ENCODE data around the gene NUTF2. TPM values are rescaled to one million over a fixed set of nuclear protein-coding genes. Genes with fewer than 3 reads are reported as not detected.

Gene NUTF2
- total and polyA plus RNA-seq, 2 of the 4 experiments (the other 2 are of a cell fraction): 42.7 to 361 TPM

- Histone ChIP-seq H2BK5ac (ENCODE audit: low read depth, low read length, poor library complexity, severe bottlenecking) (no peak overlapping the region), H3K4me1 (ENCODE audit: control insufficient read depth, insufficient read depth, low read length) (peaks cover 4% of the 10 kb centered on the region; the same call in 1 of the 2 replicates), H3K79me1 (ENCODE audit: low read depth in 1 of 2, low read length in 2 of 2) (peaks cover 0 to 5% of the 10 kb centered on the region in 2 experiments; a peak in 2 of 4 replicates), H2AK5ac (ENCODE audit: low read depth, low read length) (no peak overlapping the region), H4K20me1 (ENCODE audit: insufficient read depth, low read length) (peaks cover 32% of the 10 kb centered on the region), H3K4ac (ENCODE audit: low read depth, low read length) (no peak overlapping the region), H3K4me2 (ENCODE audit: low read depth, low read length) (no peak overlapping the region), H3K56ac (ENCODE audit: extremely low read depth, insufficient read depth, low read length) (no peak overlapping the region), H2BK15ac (ENCODE audit: low read depth, low read length) (no peak overlapping the region), H4K5ac (ENCODE audit: low read depth, low read length) (no peak overlapping the region), H3K27me3 (ENCODE audit: control insufficient read depth, insufficient read depth, low read length) (no peaks in the 10 kb centered on the region), H3K23ac (ENCODE audit: low read depth, low read length) (no peak overlapping the region), H3K36me3 (ENCODE audit: control insufficient read depth, insufficient read depth, low read length) (peaks cover 29% of the 10 kb centered on the region), H3K18ac (ENCODE audit: low read depth, low read length) (no peak overlapping the region), H3K27ac (ENCODE audit: insufficient read depth, low read length) (no peak overlapping the region), H4K8ac (ENCODE audit: low read depth in 2 of 2, low read length in 2 of 2) (no peak overlapping the region), H2BK120ac (ENCODE audit: low read depth, low read length) (no peak overlapping the region), H4K91ac (ENCODE audit: insufficient read depth, low read depth, low read length) (no peak overlapping the region), H3K9ac (ENCODE audit: low read depth, low read length) (no peak overlapping the region), H2AFZ (replicated peaks; ENCODE audit: low read length, poor library complexity) (no peak overlapping the region), H3K14ac (replicated peaks; ENCODE audit: low read depth, low read length) (no peak overlapping the region), H3K9me3 (ENCODE audit: control insufficient read depth, insufficient read depth, low read length) (no peaks in the 10 kb centered on the region), H3K9me1 (ENCODE audit: insufficient read depth, low read length) (no peaks in the 10 kb centered on the region), H3K4me3 (ENCODE audit: insufficient read depth, low read depth, low read length) (no peak overlapping the region), H2AK9ac (replicated peaks; ENCODE audit: low read depth, low read length, poor library complexity) (no peak overlapping the region), H2BK20ac (ENCODE audit: low read depth, low read length) (no peak overlapping the region)
- CTCF ChIA-PET: no interaction called here
- in situ Hi-C loops (cut with MboI; ENCODE audit: low sequenced_read_pairs): no loop called here
- POLR2A ChIA-PET (ENCODE audit: unreplicated experiment): no interaction called here
- DNase-seq: no peak
- WGBS, 2 experiments (ENCODE audit: extremely low coverage in 2 of 2, insufficient read length in 1 of 2): no CpG with 5 or more reads among the region's 5 CpGs
- dilution Hi-C loops (cut with HindIII; ENCODE audit: low sequenced_read_pairs, unreplicated experiment): no loop called here
- no peak for TF ChIP-seq MAFK (IDR thresholded peaks at IDR 0.05; ENCODE audit: low read depth, low read length)
- TF ChIP-seq CTCF (conservative IDR thresholded peaks at IDR 0.05; ENCODE audit: low read depth, low read length): no peak
- TF ChIP-seq MXI1 (IDR thresholded peaks at IDR 0.05; ENCODE audit: borderline replicate concordance, low read depth, low read length): no peak
- TF ChIP-seq MAZ (IDR thresholded peaks at IDR 0.05; ENCODE audit: borderline replicate concordance, low read depth, low read length): no peak
- no peak for TF ChIP-seq NFE2L2 (IDR thresholded peaks at IDR 0.05; ENCODE audit: low read depth, low read length)
- TF ChIP-seq, protein P1, sequence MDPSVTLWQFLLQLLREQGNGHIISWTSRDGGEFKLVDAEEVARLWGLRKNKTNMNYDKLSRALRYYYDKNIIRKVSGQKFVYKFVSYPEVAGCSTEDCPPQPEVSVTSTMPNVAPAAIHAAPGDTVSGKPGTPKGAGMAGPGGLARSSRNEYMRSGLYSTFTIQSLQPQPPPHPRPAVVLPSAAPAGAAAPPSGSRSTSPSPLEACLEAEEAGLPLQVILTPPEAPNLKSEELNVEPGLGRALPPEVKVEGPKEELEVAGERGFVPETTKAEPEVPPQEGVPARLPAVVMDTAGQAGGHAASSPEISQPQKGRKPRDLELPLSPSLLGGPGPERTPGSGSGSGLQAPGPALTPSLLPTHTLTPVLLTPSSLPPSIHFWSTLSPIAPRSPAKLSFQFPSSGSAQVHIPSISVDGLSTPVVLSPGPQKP (IDR thresholded peaks at IDR 0.05; ENCODE audit: borderline replicate concordance, low read depth, low read length): no peak
- no peak for TF ChIP-seq POLR2A (IDR thresholded peaks at IDR 0.05; ENCODE audit: low read depth, low read length)
- no peak for TF ChIP-seq USF2 (IDR thresholded peaks at IDR 0.05; ENCODE audit: low read depth, low read length)
- no peak for TF ChIP-seq RCOR1 (IDR thresholded peaks at IDR 0.05; ENCODE audit: insufficient replicate concordance, low read length)
- no peak for TF ChIP-seq SMC3 (IDR thresholded peaks at IDR 0.05; ENCODE audit: low read depth, low read length)
- TF ChIP-seq FOS (IDR thresholded peaks at IDR 0.05; ENCODE audit: low read depth, low read length): no peak
- TF ChIP-seq CEBPB (IDR thresholded peaks at IDR 0.05; ENCODE audit: low read depth, low read length): no peak
- no peak for TF ChIP-seq BHLHE40 (IDR thresholded peaks at IDR 0.05; ENCODE audit: low read depth, low read length)
- TF ChIP-seq RFX5 (IDR thresholded peaks at IDR 0.05; ENCODE audit: low read depth, low read length): no peak
- no peak for TF ChIP-seq RAD21 (IDR thresholded peaks at IDR 0.05; ENCODE audit: low read length)
- TF ChIP-seq CHD1 (IDR thresholded peaks at IDR 0.05; ENCODE audit: low read depth, low read length): no peak
- intact Hi-C loops (cut with micrococcal nuclease): no loop called here
- ATAC-seq (ENCODE audit: low read depth): no peak
- BruUV-seq (replicated peaks): no TSS peak
These were observed 39.7 kb downstream of the NUTF2 start for GRCh38 chr16:67886387-67886786.
